T1000 (cell line): Measurements from ENCODE around the gene UNC5A.

Experiments
- DNase-seq: peaks from one replicate; lab custom pipeline; 2025; ENCODE audit warnings: mixed read lengths; lab: John Stamatoyannopoulos, UW

The UNC5A gene

DNA sequence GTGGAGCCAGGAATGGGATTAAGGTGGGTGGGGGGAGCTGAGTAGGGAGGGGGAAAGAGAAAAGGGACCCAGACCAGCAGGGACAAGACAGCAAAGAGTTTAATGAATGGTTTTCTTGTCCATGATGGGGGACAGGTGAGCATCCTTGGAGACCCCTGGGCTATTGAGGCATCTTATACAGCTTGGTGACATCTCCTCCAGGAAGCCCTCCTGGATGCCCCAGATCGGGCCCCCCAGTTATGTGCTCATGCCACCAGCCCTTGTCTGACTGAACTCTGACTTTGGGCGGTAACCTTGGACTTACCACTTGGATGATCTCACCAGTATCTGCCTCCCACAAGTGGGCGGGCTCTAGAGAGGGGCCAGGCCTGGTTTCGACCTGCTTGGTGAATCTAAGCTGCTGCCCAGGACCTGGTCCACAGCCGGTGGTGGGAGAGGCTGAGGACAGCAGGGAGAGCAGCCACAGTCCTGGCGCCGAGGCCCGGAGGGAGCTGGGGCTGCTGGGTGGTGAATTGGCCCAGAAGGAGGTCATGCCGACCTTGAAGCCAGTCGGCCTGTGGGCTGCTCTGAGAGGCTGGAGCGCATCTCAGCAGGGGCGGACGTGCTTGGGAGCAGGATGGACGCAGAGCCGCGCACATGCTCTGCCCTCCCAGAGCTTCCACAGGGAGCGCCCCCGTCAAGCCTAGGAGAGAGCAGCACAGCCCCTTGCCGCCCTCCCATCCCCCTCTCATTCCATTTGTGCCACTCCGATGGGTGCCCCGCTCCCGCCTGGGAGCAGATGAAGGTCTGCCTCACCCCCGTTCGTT, 36.2 kb downstream of the UNC5A start:
- no peak for DNase-seq

DNA sequence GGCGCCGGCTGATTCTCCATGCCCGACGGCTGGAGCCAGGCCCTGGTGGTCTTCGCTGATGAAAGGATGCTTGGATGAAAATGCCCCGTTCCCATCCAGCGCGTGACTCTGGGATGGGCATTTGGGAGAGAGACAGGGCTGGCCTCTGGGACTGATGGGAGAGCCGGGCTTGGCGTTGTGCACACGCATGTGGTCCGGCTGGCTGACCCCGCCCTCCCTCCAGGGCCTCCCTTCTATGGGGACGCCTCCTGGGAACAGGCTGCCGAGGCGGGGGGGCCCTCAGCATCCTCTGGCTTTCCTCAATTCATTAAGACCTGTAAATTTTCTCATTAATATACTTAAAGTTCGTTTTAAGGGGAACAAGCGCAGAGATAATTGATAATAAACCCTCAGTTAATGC, 36.8 kb downstream of the UNC5A start:
- DNase-seq, result no peak

DNA sequence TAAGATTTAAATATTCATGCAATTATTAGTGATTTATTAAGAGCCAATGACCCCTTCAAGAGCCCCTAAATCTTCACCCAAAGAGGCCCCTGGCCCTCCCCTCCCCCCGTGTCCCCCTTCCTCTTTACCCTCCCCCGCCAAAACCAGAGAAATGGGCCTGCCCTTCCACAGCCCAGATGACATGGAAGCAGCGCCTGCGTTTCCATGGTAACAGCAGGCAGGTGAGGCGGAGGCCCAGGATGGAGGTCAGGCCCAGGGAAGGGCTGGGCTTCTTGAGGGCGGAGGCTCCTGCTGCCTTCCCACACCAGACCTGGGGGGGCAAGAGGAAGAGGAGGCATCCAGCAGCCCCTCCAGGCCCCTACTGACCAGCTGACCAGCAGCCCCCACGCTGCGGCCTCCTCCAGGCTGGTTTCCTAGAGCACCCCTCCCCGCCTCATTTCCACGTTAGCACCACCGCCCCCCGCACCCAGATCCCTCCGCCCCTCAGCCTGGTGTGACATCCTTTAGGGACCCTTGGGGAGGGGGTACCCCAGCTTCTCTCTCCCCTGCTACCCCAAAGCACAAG, 37.4 kb downstream of the UNC5A start:
- no peak for DNase-seq

DNA sequence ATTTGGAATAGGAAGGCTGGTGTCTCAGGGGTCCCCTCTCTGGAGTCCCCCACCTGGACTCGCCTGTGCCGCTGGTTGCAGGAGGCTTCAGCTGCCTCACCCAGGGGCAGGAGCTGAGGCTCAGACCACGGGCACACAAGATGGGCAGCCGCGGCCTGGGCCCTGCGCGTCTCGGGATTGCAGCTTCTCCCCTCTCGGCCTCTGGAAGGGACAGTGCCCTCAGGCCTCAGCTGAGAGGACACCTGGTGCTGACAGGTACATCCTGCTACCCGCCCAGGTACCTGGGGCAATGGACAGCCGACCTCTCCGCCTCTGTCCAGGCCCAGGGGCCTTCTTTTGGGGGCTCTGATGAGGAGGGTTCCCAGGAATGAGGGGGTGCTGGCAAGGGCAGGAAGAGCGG, 38.3 kb downstream of the UNC5A start:
- no peak for DNase-seq

DNA sequence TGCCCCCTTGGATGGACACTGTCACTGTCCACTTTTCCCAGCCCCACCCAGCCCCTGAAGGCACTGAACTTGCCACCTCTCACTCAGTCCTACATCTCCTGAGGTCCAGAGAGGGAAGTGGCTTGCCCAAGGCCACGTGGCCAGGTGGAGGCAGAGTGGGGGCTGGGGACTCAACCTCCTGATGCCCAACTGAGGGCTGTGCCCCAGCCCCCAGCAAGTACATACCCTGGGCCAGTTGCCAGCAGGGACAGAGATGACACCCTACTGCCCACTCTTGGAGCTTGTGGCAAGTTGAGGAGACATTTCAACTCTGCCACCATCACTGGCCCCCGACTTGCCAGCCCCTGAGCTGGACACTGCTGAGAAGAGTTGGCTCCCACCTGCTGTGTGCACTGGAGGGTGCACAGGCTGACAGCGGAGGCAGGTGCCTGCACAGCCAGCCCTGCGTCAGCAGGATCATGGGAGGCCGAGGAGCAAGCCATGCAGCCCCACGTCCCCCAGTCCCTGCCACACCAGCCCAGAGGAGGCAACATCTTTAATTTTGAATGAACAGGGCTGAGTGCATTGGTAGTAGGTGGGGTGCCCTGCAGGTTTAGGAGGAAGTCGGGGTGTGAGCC, 39.4 kb downstream of the UNC5A start:
- no peak for DNase-seq

DNA sequence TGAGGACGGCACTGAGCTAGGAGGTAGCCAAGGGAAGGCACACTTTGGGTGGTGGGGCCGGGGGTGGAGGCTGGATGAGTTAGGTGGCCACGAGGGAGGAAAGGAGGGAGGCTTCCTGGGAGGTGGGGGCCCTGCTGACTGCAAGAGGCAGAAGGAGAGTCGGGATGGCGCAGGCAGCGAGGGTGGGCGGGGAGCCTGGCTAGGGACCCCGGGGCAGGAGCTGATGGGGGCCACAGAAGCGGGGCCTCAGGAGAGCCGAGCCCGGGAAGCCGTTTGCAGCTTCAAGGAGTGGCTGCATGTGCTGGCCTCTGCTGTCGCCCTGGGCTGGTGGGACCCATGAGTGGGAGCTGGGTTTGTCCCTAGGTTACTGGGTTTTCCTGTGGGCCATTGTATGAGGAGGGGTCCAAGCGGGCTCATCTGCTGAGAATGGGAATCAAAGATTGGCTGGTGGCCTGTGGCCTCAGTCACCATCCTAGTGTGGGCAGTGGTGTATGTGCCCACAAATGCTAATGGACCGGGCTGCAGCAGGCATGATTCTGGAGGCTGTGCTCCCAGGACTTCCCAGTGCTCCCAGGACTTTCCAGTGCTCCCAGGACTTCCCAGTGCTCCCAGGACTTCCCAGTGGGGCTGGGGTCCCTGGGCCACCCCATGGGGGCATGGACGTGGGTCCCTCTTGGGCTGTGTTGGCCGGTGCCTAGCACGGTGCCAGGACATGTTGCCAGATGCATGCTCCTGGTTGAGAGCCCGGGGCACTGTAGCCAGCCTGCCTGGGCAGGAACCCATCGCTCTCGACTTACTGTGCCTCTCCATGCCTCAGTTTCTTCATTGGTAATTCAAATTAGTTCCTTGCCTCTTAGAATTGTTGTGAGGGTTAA, 40.2 kb downstream of the UNC5A start:
- no peak for DNase-seq

DNA sequence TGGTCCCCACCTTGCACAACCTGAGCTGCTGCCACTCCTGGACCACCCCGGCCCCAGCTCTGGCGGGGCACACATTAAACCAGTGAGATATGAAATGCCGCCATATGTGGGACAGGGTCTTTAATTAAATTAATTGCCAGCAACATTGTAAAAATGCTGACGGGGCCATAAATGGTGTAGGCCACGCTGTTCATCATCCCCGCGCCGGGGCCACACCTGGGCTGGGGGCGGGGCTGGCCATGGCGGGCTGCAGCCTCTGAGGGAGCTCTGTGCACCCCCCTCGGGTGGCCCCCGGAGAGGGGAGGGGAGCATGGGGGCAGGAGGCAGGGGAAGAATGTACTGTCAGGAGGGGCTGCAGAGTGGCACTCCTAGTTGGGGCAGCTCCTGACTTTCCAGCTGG, 41.0 kb downstream of the UNC5A start:
- DNase-seq, result no peak

DNA sequence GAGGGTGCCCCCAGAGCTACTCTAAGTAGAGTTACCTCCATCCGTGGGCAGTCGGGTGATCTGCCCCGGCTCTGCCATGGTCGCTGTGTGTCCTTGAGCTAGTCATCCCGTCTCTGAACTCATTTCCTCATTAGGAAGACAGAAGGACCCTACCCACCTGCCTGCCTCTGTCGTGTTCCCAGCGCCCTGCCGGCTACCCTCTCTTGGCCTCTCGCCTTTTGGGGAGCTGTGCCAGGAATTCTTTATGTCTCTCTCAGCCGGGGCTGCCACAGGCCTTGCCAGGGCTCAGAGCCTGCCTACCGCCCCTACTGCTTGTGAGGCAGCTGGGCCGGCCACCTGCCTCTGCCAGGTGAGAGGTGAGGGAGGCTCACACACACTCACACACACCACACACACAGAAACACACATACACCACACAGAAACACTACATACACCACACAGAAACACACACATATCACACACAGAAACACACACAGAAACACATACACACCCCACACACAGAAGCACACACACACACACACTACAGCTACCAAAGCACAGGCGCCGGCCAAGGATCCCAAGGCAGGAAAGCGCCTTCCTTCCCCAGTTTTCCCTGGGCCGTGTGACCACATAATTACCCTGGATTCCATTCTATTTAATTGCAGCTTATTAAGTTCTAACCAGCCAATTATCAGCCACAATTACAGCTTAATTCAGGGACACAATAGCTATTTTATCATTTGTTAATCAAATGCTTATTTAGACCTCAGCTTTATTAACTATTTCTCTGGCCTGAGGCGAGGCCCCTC, 41.7 kb downstream of the UNC5A start:
- DNase-seq, result no peak

DNA sequence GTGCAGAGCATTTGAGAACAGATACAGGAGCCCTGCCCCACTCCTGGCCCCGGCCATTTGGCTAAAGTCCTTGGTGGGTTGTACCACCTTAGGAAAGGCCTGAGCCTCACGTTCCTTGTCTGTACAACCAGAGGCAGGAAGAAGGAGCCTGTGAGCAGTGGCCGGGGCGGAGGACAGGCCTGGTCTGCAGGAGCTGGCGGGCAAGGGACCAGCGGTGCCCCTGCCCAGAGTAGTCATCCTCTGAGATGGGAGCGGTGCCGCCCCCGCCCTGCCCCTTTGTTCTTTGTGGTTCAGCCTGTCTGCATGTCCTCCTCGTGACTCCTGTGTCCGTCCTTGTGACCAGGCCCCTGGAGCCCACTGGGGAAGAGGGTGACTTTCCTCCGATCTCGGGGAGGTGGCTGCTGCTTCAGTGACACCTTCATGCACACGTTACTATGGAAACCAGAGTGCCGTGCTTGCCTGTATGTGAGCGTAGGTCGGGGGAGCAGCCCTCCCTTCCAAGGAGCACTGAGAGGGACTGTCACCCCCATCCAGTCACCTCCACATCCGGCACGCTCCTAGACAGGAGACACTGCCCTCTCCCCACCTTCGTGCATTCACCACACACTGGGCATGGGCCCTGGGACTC, 42.9 kb downstream of the UNC5A start:
- no peak for DNase-seq

DNA sequence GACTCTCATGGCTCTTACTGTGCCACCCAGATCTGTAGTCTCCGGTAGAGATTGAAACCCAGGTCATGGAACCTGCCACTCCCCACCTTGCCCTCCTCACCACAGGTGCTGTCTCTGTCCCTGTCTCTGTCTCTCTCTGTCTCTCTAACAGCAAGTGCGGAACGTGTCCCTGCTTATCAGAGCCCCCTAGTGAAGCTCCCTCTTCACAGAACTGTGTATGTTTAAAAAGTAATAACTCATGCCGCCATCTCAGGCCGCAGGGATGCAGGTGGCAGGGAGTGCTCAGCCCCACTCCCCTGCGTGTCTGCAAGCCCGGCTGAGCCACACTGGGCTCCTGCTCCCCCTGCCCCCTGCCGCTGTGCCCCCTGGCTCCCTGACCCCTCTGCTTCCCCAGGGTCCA, 43.8 kb downstream of the UNC5A start:
- no peak for DNase-seq

DNA sequence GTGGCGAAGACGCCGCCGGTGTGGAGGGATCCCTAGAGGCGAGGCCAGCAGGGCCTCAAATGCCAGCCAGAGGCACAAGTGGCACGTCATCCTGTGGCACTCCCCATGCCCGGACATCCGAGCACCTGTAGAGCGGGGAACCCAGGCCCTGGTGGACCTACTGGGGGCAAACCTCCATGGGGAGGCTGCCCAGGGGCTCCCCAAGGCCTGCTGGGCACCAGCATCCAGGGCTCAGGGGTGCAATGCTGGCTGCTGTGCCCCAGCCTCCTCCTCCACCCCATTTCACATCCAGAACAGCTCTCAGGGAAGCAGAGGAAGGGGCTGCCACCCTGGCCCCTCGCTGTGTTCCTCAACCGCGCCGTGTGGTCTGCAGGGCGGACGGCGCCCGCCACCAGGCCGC, 45.2 kb downstream of the UNC5A start:
- DNase-seq, result no peak

DNA sequence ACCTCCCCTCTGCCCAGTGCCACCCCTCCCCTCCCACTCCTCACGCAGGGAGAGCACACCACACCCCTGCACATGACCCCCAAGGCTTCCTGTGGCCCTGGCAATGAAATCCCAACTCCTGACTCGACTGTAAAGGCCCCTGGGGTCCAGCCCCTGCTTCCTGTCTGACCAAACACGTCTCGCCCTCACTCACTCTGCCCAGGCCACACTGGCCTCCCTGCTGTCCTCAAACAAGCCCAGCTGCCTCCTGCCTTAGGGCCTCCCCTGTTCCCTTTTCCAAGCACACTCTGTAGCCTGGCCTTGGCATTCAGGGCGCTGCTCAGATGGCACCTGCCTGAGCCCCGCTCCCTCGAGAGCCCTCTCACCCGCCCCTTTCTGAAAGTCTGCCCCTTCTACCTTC, 46.4 kb downstream of the UNC5A start:
- DNase-seq, result no peak

DNA sequence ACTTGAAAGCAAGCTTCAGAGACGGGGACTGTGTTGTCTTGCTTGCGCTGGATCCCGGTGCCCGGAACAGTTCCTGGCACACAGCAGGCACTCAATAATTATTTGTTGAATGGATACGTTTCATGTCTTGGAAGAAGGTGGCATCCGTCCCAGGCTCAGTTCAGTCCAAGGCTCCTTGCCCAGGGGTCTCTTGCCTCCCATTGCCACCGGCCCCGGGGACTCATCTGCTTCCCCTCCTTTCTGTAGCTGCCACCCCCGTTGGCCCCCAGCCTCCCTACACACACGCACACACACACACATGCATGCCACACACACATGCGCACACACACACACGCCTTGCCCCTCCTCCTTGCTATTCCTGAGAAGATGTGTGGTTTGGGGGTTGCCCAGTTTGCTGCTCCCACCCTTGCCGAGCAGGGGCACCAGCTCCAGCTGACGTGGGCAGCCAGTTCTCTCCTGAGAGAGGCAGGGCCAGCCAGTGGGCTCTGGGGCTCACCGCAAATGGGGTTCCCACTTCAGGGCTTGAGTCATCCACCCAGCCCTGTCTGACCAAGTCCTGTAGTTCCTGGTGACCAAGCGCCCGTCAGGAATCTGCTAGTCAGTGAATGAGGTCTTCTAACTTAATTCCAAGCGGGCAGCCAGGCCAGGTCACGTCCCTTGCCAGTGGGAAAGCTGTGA, 47.0 kb downstream of the UNC5A start:
- DNase-seq, result no peak

DNA sequence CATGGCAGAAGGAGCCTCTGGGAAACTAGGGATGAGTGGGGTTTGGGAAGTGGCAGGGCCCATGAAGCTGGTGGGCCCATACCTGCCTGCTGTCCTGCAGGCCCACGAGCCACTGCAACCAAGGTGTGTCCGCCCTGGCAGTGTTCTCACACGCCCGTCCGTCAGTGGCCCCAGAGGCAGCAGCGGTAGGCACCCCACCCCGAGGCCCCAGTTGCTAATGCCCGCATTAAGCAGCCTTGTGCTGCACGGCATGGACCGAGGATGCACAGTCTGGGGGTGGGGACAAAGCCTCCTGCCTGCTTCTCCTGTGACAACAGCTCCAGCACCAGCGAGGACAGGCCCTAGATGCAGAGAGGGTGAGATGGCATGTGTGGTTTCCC, 47.5 kb downstream of the UNC5A start:
- DNase-seq, result no peak

DNA sequence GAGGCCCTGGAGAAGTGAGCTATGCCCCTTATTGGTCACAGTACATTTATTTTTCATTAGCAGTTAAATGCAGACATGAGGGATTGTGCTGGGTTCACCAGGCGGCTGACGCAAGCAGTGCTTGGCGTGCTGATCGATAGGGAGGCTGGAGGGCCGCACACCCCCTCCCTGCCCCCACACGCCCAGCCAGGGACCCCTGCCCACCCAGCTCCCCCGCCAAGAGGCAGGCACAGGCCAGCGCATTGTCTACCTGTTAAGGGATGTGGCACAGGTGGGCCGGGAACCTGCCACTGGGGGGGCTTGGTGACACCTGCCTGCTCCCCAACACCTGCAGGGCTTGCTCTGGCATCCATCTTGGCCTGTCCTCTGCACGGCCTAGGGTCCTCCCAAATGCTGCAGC, 49.6 kb downstream of the UNC5A start:
- no peak for DNase-seq

DNA sequence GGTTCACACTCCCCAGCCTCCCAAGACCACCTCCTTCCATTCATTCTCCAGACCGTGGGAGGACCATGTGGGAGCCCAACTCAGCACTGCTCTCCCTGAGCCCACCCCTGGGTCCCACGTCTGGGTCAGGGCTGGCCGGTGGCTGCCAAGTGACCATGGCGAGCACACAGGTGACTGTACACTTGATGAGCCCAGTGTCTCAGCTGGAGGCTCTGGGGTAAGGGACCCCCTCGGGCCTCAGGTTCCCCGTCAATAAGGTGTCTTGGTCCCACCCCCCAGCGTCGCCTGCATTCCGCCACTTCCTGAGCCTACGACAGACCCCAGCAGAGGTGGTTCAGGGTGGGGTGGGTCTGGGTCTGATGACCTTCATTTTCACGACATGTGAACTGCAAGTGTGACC, 50.0 kb downstream of the UNC5A start:
- DNase-seq, result no peak

DNA sequence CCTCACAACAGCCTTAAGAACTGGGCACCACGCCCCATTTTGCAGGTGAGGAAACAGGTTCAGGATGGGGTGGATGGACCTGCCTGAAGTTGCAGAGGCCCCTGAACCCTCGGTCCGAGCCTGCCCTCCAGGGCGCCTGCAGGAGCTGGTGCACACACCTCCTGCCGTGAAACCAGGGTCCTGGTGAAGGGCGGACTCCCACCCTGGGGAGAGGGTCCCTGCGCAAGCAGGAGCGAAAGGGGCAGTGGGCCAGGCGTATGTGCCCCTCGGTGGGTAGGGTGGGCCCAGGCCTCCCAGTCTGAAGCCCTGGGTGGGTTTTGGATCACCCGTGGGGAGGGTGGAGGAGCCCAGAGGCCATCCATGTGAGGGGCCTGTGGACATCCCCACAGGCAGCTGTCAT, 50.9 kb downstream of the UNC5A start:
- DNase-seq, result no peak

DNA sequence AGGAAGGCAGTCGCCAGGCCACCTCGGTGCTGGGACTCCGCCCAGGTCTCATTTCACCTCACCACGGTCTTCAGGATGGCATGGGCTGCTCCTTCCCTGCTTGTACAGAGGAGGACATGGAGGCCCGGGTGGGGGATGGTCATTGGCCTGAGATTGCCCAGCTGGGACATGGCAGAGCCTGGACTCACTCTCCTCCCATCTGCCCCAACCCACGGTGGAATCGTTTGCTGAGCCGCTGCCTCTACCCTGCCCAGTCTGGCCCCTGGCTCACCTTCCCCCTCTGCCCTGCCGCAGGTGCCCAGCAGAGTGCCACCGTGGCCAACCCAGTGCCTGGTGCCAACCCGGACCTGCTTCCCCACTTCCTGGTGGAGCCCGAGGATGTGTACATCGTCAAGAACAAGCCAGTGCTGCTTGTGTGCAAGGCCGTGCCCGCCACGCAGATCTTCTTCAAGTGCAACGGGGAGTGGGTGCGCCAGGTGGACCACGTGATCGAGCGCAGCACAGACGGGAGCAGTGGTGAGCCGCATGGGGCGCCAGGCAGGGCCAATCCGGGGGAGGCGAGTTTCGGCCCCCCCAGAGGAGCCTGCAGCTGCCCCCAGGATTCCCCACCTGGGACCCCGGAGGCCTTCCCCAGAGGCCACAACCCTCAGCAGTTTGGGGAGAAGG, 52.1 kb downstream of the UNC5A start:
- no peak for DNase-seq

DNA sequence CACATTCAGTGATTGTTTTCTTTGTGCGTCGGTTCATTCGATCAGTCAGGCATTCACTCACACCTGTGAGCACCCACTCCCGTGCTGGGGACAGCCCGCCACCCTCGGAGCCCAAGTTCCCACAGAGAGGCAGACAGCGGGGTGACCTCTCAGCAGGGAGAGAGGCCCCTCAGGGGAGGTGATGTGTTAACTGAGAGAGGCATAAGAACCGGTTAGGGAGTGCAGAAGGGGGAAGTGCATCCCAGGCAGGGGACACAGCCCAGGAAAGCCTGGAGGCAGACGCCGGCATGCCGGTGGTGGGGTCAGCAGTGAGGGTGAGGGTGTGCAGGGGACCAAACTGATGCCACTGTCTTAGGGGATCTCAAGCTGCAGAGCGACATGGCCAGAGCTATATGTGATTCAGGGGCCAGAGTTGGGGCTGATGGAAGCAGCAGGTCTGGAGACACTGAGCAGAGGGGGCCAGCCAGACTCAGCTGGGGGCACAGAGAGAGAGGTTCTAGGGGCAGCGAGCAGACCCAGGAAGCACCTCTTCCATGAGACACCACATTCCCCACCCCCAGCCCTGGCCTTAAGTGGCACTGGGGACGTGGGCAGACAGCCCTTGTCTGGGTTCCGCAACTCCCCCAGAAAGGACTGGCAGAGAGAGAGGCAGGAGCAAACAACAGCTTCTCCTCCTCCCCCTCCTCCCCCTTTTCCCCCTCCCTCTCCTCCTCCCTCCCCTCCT, 52.8 kb downstream of the UNC5A start:
- DNase-seq, result no peak

DNA sequence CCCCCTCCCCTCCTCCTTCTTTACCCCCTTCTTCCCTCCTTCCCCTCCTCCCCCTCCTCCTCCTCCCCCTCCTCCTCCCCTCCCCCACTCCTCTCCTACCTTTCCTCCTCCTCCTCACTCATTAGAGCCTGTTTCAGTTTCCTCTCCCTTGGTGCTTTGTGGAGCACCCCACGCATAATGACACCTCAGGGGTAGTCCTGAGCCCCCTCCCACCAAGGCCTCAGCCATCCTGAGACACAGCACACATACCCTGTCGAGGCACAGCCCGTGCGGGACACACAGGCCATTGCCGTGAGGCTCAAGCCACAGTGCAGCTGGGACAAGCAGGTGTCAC, 53.4 kb downstream of the UNC5A start:
- DNase-seq, result no peak
